HG03469 (cell line): Measurements from ENCODE around the gene PEX10.

Experiments used
- ATAC-seq: cut with Tn5 transposase; IDR thresholded peaks from one replicate; pipeline ENCODE4 v1.9.1; 2021; ENCODE audit warnings: mild to moderate bottlenecking, moderate library complexity, moderate number of reproducible peaks; ENCODE audit not compliant: unreplicated experiment

The PEX10 gene

GRCh38 chr1:2376261-2376741 is 36.1 kb downstream of the PEX10 start:
- ATAC-seq = no peak

GRCh38 chr1:2375923-2376260 is 36.5 kb downstream of the PEX10 start:
- ATAC-seq = no peak

GRCh38 chr1:2375246-2375922 is 37.0 kb downstream of the PEX10 start:
- no peak for ATAC-seq

GRCh38 chr1:2374252-2375155 is 37.9 kb downstream of the PEX10 start:
- ATAC-seq = no peak

GRCh38 chr1:2373551-2374251 is 38.7 kb downstream of the PEX10 start:
- no peak for ATAC-seq

GRCh38 chr1:2372551-2373490 is 39.5 kb downstream of the PEX10 start:
- ATAC-seq = no peak

- ATAC-seq = no peak
Observed at GRCh38 chr1:2368053-2368744, 44.2 kb downstream of the PEX10 start.

GRCh38 chr1:2363847-2364513 is 48.4 kb downstream of the PEX10 start:
- ATAC-seq = no peak

- no peak for ATAC-seq
Observed at GRCh38 chr1:2360588-2361364, 51.6 kb downstream of the PEX10 start.

GRCh38 chr1:2358651-2359640 is 53.4 kb downstream of the PEX10 start:
- no peak for ATAC-seq

GRCh38 chr1:2358072-2358471 is 54.3 kb downstream of the PEX10 start:
- no peak for ATAC-seq

- no peak for ATAC-seq
Observed at GRCh38 chr1:2356911-2357845, 55.2 kb downstream of the PEX10 start.

GRCh38 chr1:2356401-2356800 is 56.0 kb downstream of the PEX10 start:
- ATAC-seq = no peak

- no peak for ATAC-seq
Observed at GRCh38 chr1:2355373-2356261, 56.7 kb downstream of the PEX10 start.
